H1 (cell line): ENCODE data around the gene CACNA1F. TPM values are rescaled to one million over a fixed set of nuclear protein-coding genes. Genes with fewer than 3 reads are reported as not detected.

Experiments used
- CTCF ChIA-PET: fragments of 300-600 bp; sonication (Branson Sonifier 250); formaldehyde crosslinking; loops from one replicate; lab custom pipeline; 2021; ENCODE audit not compliant: partially characterized antibody; lab: Charles Lee
- POLR2A ChIA-PET: fragments of 300-600 bp; sonication (Branson Sonifier 250); formaldehyde crosslinking; loops from one replicate; lab custom pipeline; 2021; ENCODE audit warnings: inconsistent platforms; ENCODE audit not compliant: partially characterized antibody; lab: Charles Lee
- DNase-seq, 2 experiments: peaks; one replicate each; pipeline versions ENCODE4 v3.0.0 to v3.0.0-alpha.2; 2010 to 2022; ENCODE audit warnings: low spot score in 2 of 2, low read depth in 1 of 2, mixed read lengths in 1 of 2
- FAIRE-seq: peaks from 2 replicates; lab custom pipeline; 2011; peaks lifted over from hg19 to GRCh38; lab: Jason Lieb, UNC
- H2AFZ ChIP-seq: 2 replicates; pipeline ENCODE4 v1.8.1; 2012; ENCODE audit warnings: low read length, inconsistent platforms
- H2AK5ac ChIP-seq: 2 replicates; pipeline ENCODE4 v1.6.1; 2013; ENCODE audit warnings: low read depth, low read length
- H2BK120ac ChIP-seq: replicated peaks from 2 replicates; pipeline ENCODE3; 2013; ENCODE audit warnings: low read depth, low read length, inconsistent platforms
- H2BK12ac ChIP-seq: 2 replicates; pipeline ENCODE4 v1.6.1; 2013; ENCODE audit warnings: low read depth, low read length
- H2BK15ac ChIP-seq: 2 replicates; pipeline ENCODE4 v1.6.1; 2013; ENCODE audit warnings: low read length
- H2BK20ac ChIP-seq: 2 replicates; pipeline ENCODE4 v1.6.1; 2013; ENCODE audit warnings: low read length
- H2BK5ac ChIP-seq: 2 replicates; pipeline ENCODE4 v1.6.1; 2013; ENCODE audit warnings: low read depth, low read length
- H3K14ac ChIP-seq: 2 replicates; pipeline ENCODE4 v1.6.1; 2013; ENCODE audit warnings: inconsistent platforms; ENCODE audit not compliant: insufficient read length
- H3K18ac ChIP-seq: 2 replicates; pipeline ENCODE4 v1.6.1; 2013; ENCODE audit warnings: low read length; ENCODE audit errors: extremely low read depth
- H3K23ac ChIP-seq: 2 replicates; pipeline ENCODE4 v1.6.1; 2013; ENCODE audit warnings: inconsistent platforms; ENCODE audit not compliant: insufficient read length
- H3K23me2 ChIP-seq: 2 replicates; pipeline ENCODE4 v1.6.1; 2013; ENCODE audit warnings: low read depth, low read length
- H3K27ac ChIP-seq: 2 replicates; pipeline ENCODE4 v1.6.1; 2011; ENCODE audit warnings: low read depth, low read length, inconsistent platforms
- H3K27me3 ChIP-seq, 4 experiments: replicated peaks in 1 of 4; 1 replicate in 1 of 4; 2 replicates in 3 of 4; pipeline versions ENCODE4 v1.6.1 to v1.8.1; 2011 to 2013; ENCODE audit warnings: low read length in 3 of 4, mild to moderate bottlenecking in 3 of 4, inconsistent platforms in 2 of 4, mixed read lengths in 2 of 4, moderate library complexity in 1 of 4; ENCODE audit not compliant: control insufficient read depth in 3 of 4, insufficient read depth in 3 of 4; ENCODE audit errors: extremely low read depth in 1 of 4
- H3K36me3 ChIP-seq, 4 experiments: 2 replicates each; pipeline versions ENCODE4 v1.6.1 to v1.8.1; 2011 to 2013; ENCODE audit warnings: mild to moderate bottlenecking in 4 of 4, low read length in 3 of 4, moderate library complexity in 2 of 4, control low read depth in 1 of 4, inconsistent platforms in 1 of 4; ENCODE audit not compliant: insufficient read depth in 4 of 4, control insufficient read depth in 2 of 4
- H3K4ac ChIP-seq: replicated peaks from 2 replicates; pipeline ENCODE3; 2013; ENCODE audit warnings: low read length, low read depth, mixed read lengths, inconsistent platforms; ENCODE audit not compliant: insufficient read length
- H3K4me1 ChIP-seq, 4 experiments: replicated peaks in 1 of 4; 1 replicate in 1 of 4; 2 replicates in 3 of 4; pipeline versions ENCODE4 v1.6.1 to v1.8.1; 2011 to 2013; ENCODE audit warnings: low read length in 3 of 4, inconsistent platforms in 2 of 4, mixed read lengths in 1 of 4; ENCODE audit not compliant: insufficient read depth in 4 of 4, control insufficient read depth in 3 of 4
- H3K4me2 ChIP-seq, 2 experiments: 2 replicates each; pipeline versions ENCODE4 v1.6.1 to v1.8.1; 2011 to 2013; ENCODE audit warnings: low read depth in 2 of 2, low read length in 2 of 2, control low read depth in 1 of 2, inconsistent platforms in 1 of 2, mild to moderate bottlenecking in 1 of 2; ENCODE audit not compliant: insufficient read depth in 1 of 2
- H3K4me3 ChIP-seq, 4 experiments: fragments of 200-600, 300-600 bp in 1 of 4; sonication (generic), shearing (Covaris generic), sonication (Bioruptor Twin) in 1 of 4; 2 replicates each; pipeline versions ENCODE4 v1.5.1 to v1.8.1; 2011 to 2016; ENCODE audit warnings: low read length in 4 of 4, low read depth in 3 of 4, control low read depth in 2 of 4, inconsistent platforms in 2 of 4, mild to moderate bottlenecking in 2 of 4, mixed read lengths in 1 of 4, moderate library complexity in 1 of 4; ENCODE audit not compliant: insufficient read depth in 2 of 4; ENCODE audit errors: extremely low read depth in 1 of 4
- H3K56ac ChIP-seq: replicated peaks from 2 replicates; pipeline ENCODE3; 2013; ENCODE audit warnings: low read depth, mild to moderate bottlenecking, mixed read lengths, low read length, inconsistent platforms; ENCODE audit not compliant: insufficient read length
- H3K79me1 ChIP-seq: 2 replicates; pipeline ENCODE4 v1.6.1; 2013; ENCODE audit warnings: low read depth, low read length, control low read depth
- H3K79me2 ChIP-seq, 2 experiments: 2 replicates each; pipeline versions ENCODE4 v1.6.1 to v1.8.1; 2012 to 2013; ENCODE audit warnings: low read length in 2 of 2, mild to moderate bottlenecking in 2 of 2, inconsistent platforms in 1 of 2; ENCODE audit not compliant: insufficient read depth in 2 of 2, control insufficient read depth in 1 of 2
- H3K9ac ChIP-seq, 4 experiments: replicated peaks in 1 of 4; 1 replicate in 1 of 4; 2 replicates in 3 of 4; pipeline versions ENCODE4 v1.6.1 to v1.8.1; 2011 to 2013; ENCODE audit warnings: low read depth in 3 of 4, low read length in 3 of 4, control low read depth in 2 of 4, mild to moderate bottlenecking in 2 of 4, moderate library complexity in 2 of 4, inconsistent platforms in 1 of 4; ENCODE audit errors: extremely low read depth in 1 of 4
- H3K9me3 ChIP-seq, 2 experiments: 2 replicates each; pipeline versions ENCODE4 v1.6.1 to v1.8.1; 2012 to 2013; ENCODE audit warnings: mild to moderate bottlenecking in 2 of 2, moderate library complexity in 2 of 2, control low read depth in 1 of 2, inconsistent platforms in 1 of 2, low read depth in 1 of 2, low read length in 1 of 2, mixed read lengths in 1 of 2; ENCODE audit not compliant: insufficient read depth in 2 of 2
- H4K20me1 ChIP-seq, 2 experiments: replicated peaks in 1 of 2; 2 replicates each; pipeline versions ENCODE3 to v1.8.1; 2011 to 2013; ENCODE audit warnings: inconsistent platforms in 2 of 2, low read length in 2 of 2, mild to moderate bottlenecking in 1 of 2; ENCODE audit not compliant: insufficient read depth in 2 of 2, control insufficient read depth in 1 of 2
- H4K5ac ChIP-seq: 2 replicates; pipeline ENCODE4 v1.6.1; 2013; ENCODE audit warnings: low read length, low read depth, mixed read lengths, inconsistent platforms; ENCODE audit not compliant: insufficient read length
- H4K8ac ChIP-seq: 2 replicates; pipeline ENCODE4 v1.8.0; 2013; ENCODE audit warnings: mild to moderate bottlenecking, moderate library complexity, low read length, inconsistent platforms; ENCODE audit not compliant: insufficient read depth; ENCODE audit errors: extremely low read depth
- H4K91ac ChIP-seq: replicated peaks from 2 replicates; pipeline ENCODE3; 2013; ENCODE audit warnings: low read length, mixed read lengths, inconsistent platforms; ENCODE audit not compliant: insufficient read length
- CEBPB ChIP-seq: IDR thresholded peaks from 2 replicates; pipeline ENCODE4 v1.6.1; 2012; ENCODE audit warnings: low read depth, low read length
- POU5F1 ChIP-seq: IDR thresholded peaks from 2 replicates; pipeline ENCODE4 v1.6.1; 2011; ENCODE audit warnings: low read depth, mild to moderate bottlenecking, low read length, moderate library complexity
- WGBS, 2 experiments: shearing (Covaris generic) in 1 of 2; methylation state at CpG; one replicate each; pipeline versions ENCODE4 v1.1.6 to v1.1.7; 2013 to 2015; ENCODE audit warnings: low lambda C conversion rate in 2 of 2, mixed read lengths in 2 of 2, inconsistent platforms in 1 of 2, low coverage in 1 of 2, missing lambda C conversion rate in 1 of 2; ENCODE audit not compliant: insufficient replicate concordance in 2 of 2, insufficient coverage in 1 of 2, insufficient read length in 1 of 2; ENCODE audit errors: extremely low coverage in 1 of 2, missing lambda C conversion rate in 1 of 2; 5-methylcytosine and 5-hydroxymethylcytosine counted together
- polyA plus RNA-seq, 7 experiments: library from polyadenylated mRNA; depleted of rRNA in 3 of 7; stranded (reverse) in 5 of 7; unstranded in 2 of 7; fragments of >200 nt in 5 of 7; fragments of 200-250 nt in 2 of 7; gene quantifications; 1 replicate in 5 of 7; 2 replicates in 1 of 7; 4 replicates in 1 of 7; pipeline versions ENCODE4 v1.2.1 to v1.2.3, GENCODE V29; 2011 to 2013; ENCODE audit warnings: missing spikeins in 2 of 7, mixed read lengths in 2 of 7
- total RNA-seq: library from RNA; stranded (reverse); fragmentation: NEBNext Ultra II Directional; extraction: Animal tissue kit (Norgen Biotek cat#: 25700); gene quantifications from 2 replicates; pipeline ENCODE4 v1.2.1, GENCODE V29; 2021
- TF ChIP-seq, protein P1 (sequence below): IDR thresholded peaks from 2 replicates; pipeline ENCODE4 v1.6.1; 2011; ENCODE audit warnings: low read depth, mild to moderate bottlenecking, low read length; ENCODE audit not compliant: insufficient read depth

The CACNA1F gene
- total and polyA plus RNA-seq, 2 of the 8 experiments (the other 6 are each of a cell fraction or from before 2014, with no cell fraction given) = 0.59 to 0.84 TPM

DNA sequence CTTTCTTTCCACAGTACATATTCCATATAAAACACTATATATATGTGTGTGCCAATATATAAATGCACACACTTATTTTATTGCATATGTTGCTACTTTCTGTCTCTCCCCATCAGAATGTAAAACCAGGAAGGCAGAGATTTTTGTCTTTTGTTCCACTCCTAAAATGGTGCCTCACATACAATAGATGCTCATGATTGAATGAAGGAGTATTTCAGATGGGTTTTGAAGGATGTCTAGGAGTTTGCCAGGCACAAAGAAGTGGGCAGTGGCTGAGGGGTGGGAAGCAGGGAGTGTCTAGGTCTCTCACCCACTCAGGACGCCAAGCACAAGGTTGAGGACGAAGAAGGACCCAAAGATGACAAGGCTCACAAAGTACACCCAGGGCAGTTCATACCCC lies 5.4 kb downstream of the CACNA1F start:
- H3K18ac ChIP-seq = no peak overlapping the region
- no CpG with 5 or more reads among the region's 2 CpGs for WGBS, 2 experiments

More for the DNA sequence above, 5.4 kb downstream of the CACNA1F start:
- CTCF ChIA-PET = interaction anchor here (0.6 to 0.9 kb wide), 2 partner anchors 18 to 60 kb away, joined by 3 read pairs; no protein-coding TSS in a partner anchor
- Histone ChIP-seq H3K79me1 (no peaks in the 10 kb centered on the region), H3K4me3 (no peak overlapping the region), H3K4ac (no peak overlapping the region), H3K79me2 (no peaks in the 10 kb centered on the region), H3K9me3 (no peaks in the 10 kb centered on the region), H3K23me2 (peaks cover 11% of the 10 kb centered on the region; the same call in 1 of the 2 replicates), H2BK12ac (no peak overlapping the region), H3K4me1 (peaks cover 0 to 7% (median 3%) of the 10 kb centered on the region in 4 experiments; a peak in 2 of 7 replicates), H3K14ac (no peak overlapping the region), H3K4me2 (no peak overlapping the region), H2BK15ac (no peak overlapping the region), H4K8ac (no peak overlapping the region), H2BK5ac (no peak overlapping the region), H3K36me3 (no peaks in the 10 kb centered on the region), H4K5ac (no peak overlapping the region), H2AFZ (no peak overlapping the region), H2BK120ac (no peak overlapping the region), H4K20me1 (no peaks in the 10 kb centered on the region), H3K9ac (no peak overlapping the region), H3K27ac (no peak overlapping the region), H4K91ac (no peak overlapping the region), H2BK20ac (no peak overlapping the region), H3K27me3 (no peaks in the 10 kb centered on the region), H3K23ac (no peak overlapping the region), H2AK5ac (peak overlapping the region; percentile 53; the same call in 1 of the 2 replicates), H3K56ac (no peak overlapping the region)
- no peak for FAIRE-seq
- POLR2A ChIA-PET = interaction anchor here (1.0 to 2.5 kb wide), 3 partner anchors 10 to 41 kb away, joined by 3 to 8 read pairs (median 4); no protein-coding TSS in a partner anchor
- no peak for TF ChIP-seq POU5F1
- no peak for TF ChIP-seq CEBPB
- TF ChIP-seq, protein P1, sequence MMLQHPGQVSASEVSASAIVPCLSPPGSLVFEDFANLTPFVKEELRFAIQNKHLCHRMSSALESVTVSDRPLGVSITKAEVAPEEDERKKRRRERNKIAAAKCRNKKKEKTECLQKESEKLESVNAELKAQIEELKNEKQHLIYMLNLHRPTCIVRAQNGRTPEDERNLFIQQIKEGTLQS = no peak
- DNase-seq = no peak
